HG02571 (cell line): Measurements from ENCODE around the gene DENND4A.
"Not testable (repeated sequence)": the region's sequence is repeated elsewhere in the genome, so short reads cannot be mapped to it uniquely, and the experiment has no call there.

Experiments used
- ATAC-seq: cut with Tn5 transposase; IDR thresholded peaks from one replicate; pipeline ENCODE4 v1.9.1; 2021; ENCODE audit warnings: mild to moderate bottlenecking, moderate library complexity; ENCODE audit not compliant: unreplicated experiment

DENND4A gene

DNA sequence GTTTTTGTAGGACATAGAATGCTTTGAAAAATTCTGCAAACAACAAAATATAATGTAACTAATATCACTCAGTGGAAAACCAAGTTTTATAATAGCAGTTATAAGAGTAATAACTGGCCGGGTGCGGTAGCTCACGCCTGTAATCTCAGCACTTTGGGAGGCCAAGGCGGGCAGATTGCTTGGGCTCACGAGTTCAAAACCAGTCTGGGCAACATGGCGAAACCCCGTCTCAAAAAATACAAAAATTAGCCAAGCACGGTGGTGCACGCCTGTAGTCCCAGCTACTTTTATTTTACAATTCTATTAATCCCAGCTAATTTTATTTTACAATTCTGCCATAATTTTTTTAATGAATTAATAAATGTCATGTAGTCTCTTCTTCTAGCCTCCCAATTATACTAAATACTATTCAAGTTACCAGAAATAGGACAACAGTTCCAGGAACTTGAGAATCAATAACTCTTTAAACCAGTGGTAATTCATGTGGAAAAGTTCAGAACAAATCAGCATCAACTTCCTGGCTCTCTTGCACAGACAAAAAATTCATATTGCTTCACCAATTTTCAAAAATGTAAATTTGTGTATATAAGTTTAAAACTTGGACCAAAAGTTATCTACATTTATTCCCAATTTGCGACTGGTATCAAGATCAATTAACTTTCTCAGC lies 2.2 kb downstream of the DENND4A start:
- ATAC-seq: no peak

DNA sequence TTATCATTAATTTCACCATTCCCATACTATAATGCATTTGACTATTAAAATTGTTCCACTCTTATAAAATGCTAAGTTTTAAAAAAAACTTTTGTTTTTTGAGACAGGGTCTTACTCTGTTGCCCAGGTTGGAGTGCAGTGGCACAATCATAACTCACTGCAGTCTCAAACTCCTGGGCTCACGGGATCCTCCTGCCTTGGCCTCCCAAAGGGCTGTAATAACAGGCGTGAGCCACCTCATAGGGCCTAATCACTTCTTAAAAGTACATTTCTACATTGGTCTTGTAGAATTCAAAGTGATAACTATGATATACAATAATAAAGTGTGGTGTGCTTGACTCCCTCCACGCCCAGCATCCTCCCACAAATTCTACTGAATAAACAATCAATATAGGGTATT lies 3.0 kb downstream of the DENND4A start:
- ATAC-seq: no peak

DNA sequence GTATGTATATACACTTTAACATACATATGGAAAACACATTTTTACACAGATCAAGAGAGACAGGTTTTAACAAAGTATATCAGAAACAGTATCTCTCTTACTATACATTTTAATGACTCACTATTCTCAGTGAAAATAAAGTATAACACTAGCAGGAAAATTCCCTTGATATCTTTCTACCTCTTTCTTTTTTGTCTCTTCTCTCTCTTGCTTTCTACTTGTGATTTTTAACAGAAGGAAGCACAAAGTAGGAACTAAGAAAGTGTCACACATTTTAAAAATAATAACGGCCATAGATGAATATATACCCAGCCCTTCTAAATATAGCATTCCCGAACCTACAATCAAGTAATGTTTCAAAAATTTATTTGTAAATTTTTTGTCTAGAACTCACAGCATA lies 4.8 kb downstream of the DENND4A start:
- ATAC-seq: no peak

DNA sequence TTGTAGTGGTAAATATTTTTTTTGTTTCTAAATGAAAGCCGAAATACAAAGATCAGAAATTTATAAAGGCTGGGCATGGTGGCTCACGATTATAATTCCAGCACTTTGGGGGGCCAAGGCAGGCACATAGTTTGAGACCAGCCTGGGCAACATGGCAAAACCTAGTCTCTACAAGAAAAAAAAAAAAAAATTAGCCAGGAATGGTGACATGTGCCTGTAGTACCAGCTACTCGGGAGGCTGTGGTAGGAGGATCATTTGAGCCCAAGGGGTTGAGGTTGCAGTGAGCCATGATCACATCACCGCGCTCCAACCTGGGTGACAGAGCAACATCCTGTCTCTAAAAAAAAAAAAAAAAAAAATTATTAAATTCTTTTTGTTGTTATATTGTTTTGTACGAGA lies 6.9 kb downstream of the DENND4A start:
- ATAC-seq: no peak

DNA sequence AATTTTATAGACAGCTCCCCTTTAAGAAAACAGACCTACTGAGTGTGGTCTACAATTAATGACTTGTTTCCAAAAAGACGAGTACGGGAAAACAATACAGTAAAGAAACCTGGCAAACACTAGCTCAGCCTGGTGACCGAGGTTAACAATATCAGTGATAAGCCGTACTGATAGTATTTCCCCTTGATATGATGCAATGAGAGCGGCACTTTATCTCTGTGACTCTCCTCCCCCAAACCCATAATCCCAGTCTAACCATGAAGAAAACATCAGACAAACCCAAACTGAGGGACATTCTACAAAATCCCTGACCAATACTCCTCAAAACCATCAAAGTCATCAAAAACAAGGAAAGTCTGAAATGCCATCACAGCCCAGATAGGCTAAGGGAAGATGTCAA lies 8.2 kb downstream of the DENND4A start:
- ATAC-seq: no peak

DNA sequence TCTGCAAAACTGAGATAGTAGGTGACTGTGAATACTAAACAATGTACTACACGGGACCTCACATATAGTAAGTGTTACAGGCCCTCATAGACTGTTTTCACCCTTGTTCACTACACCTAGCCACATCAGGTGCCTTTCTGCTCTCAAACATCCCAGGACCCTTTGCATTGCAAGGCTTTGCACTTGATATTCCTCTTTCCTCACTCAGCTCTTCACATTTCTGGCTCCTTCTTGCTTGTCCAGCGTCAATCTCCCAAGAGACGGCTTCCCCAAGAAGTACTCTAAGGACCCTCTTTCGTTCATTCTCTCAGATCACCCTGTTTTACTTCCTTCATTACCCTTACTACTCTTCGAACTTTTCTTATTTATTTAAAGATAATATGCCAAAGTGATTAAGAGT lies 10.0 kb downstream of the DENND4A start:
- no peak for ATAC-seq

DNA sequence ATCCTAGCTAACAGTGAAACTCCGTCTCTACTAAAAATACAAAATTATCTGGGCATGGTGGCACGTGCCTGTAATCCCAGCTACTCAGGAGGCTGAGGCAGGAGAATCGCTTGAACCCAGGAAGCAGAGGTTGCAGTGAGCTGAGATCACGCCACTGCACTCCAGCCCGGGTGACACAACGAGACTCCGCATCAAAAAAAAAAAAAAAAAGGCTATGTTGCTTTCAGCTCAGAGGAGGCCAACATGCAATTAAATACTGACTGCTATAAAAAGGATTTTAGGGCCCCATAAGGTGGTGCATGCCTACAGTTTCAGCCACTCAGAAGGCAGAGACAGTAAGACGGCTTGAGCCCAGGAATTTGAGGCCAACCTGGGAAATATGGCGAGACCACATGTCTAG lies 13.4 kb downstream of the DENND4A start:
- not testable (repeated sequence) for ATAC-seq

DNA sequence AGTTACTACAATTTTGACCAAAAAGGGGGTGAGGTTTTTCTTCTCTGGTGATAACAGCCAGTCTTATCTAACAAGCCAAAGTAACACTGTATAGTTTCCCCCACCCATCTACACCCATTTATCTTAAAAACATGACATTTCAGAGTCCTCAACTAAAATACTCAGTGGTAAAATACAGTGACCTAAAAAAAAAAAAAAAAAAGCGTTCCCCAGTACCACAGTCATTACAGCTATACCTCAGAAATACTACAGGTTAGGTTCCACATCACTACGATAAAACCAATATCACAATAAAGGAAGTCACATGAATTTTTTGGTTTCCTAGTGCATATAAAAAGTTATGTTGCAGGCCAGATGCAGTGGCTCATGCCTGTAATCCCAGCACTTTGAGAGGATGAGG lies 13.8 kb downstream of the DENND4A start:
- ATAC-seq: no peak

DNA sequence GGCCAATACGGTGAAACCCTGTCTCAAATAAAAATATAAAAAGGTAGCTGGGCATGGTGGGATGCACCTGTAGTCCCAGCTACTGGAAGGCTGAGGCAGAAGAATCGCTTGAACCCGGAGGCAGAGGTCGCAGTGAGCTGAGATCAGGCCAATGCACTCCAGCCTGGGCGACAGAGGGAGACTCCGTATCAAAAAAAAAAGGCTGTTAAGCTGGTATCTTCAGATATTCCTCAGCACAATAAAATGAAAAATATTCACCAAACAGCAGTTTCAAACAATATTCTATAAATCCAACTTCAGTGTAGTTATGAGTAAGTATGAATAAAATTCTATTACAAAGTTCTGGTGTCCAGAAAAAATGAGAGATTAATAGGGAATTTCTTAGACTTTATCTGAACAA lies 14.2 kb downstream of the DENND4A start:
- ATAC-seq: no peak

DNA sequence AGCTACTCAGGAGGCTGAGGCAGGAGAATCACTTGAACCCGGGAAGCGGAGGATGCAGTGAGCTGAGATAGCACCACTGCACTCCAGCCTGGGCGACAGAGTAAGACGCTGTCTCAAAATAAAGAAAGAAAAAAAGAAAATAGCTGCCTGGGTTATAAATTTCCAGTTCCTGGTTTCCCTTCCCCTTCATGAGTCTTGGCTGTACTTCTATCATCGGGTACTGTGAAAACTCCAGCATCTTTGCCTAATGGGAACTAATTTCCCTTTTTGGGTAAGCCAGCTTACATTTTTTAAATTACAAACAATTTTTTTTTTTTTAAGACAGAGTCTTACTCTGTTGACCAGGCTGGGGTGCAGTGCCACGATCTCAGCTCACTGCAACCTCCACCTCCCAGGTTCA lies 15.0 kb downstream of the DENND4A start:
- ATAC-seq: no peak

DNA sequence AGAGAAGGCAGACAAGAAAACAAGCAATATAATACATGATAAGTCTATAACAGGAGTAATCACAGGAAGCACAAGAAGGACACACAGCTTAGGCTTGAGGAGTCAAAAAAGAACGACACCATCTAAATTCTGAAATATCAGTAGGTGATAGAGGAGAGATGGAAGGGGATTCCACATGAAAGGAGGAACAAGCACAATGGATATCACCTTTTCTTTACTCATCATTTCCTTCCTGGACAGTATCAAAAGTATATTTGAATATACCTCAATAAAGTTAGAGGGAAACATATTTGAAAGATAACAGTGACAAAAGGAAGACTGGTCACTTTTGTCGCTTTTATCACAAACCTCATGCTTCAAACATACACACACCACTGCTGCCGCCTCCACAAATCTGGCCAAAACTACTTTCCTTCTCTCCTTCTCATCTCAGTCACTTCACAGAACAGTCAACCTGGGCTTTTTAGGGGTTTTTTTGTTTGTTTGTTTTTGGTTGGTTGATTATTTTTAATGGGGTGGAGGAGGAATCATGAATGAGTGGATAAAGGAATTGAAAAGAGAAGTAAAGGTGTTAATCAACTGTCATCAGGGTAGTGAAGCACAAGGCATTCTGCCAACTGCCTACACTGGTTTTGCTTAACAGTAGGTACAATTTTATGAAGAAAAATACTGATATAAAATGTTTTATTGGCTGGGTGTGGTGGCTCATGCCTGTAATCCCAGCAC lies 18.5 kb downstream of the DENND4A start:
- no peak for ATAC-seq

DNA sequence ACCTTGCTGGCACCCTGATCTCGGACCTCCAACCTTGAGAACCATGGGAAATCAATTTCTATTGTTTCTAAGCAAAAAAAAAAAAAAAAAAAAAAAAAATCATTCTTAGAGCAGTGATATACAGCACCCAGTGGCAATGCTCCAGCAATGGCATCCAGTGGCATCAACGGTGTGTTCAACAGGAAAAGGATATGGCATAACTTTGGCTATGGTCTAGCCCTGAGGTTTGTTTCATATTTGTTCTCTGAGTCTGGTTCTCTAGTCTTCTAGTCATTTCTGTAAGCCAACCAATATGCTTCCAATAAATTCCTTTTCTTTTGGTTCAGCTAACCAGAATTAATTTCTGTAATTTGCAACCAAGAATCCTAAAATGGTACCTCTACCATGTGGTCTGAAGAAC lies 19.2 kb downstream of the DENND4A start:
- no peak for ATAC-seq

DNA sequence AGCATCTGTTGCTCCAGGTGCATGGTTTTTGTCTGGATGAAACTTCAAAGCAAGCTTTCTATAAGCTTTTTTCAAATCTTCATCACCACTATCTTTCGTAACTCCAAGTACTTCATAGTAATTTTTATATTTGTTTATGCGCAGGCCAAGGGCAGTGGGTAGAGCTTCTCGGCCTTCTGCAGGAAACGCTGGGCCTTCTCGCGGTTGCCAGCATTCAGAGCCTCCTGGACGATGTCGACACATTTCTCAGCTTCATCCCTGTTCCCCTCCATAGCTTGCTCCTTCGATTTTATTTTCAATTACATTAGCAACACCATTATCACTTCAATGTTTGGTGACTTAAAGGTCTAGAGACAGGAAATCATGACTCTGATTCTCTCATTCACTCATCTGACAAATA lies 20.2 kb downstream of the DENND4A start:
- ATAC-seq: no peak

DNA sequence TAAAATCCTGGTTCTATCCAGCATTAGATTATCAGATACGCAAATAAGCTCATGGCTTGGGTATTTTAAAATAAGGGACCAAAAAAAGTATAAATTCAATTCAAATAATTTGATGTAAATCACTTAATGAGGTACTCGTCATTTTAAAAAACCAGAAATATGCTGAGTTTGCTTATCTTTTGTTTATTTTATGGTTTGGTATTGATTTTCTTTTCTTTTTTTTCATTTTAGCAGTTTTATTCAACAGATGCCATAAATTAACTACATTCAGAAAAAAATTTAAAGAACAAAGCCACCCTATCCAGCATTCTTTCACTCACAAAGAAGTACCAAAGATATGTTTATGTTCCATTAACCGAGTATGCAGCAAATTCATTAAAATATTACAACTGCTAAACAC lies 22.6 kb downstream of the DENND4A start:
- ATAC-seq: no peak

DNA sequence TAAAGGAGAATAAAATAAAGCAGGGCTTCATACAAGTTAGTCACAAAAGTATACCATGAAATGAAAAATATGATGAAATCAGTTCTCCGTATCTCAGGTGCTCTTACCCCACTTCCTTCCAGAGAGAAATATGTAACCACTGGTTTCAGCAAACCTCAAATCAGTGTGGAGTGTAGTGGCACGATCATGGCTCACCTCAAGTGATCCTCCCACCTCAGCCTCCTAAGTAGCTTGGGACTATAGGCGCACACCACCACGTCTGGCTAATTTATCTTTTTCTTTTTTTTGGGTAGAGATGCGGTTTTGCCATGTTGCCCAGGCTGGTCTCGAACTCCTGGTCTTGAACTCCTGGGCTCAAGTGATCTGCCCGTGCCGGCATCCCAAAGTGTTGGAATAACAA lies 24.2 kb downstream of the DENND4A start:
- no peak for ATAC-seq

DNA sequence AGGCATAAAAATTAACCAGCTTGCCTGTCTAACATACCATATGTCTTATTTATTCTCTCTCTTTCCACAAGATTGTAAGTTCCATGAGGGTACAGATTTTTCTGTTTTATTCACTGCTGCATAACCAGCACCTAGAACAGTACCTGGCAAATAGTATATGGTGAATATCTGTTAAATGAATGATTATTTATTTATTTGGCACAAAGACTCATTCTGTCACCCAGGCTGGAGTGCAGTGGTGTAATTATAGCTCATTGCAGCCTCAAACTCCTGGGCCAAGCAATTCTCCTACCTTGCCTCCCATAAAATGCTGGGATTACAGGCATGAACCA lies 24.9 kb downstream of the DENND4A start:
- no peak for ATAC-seq

DNA sequence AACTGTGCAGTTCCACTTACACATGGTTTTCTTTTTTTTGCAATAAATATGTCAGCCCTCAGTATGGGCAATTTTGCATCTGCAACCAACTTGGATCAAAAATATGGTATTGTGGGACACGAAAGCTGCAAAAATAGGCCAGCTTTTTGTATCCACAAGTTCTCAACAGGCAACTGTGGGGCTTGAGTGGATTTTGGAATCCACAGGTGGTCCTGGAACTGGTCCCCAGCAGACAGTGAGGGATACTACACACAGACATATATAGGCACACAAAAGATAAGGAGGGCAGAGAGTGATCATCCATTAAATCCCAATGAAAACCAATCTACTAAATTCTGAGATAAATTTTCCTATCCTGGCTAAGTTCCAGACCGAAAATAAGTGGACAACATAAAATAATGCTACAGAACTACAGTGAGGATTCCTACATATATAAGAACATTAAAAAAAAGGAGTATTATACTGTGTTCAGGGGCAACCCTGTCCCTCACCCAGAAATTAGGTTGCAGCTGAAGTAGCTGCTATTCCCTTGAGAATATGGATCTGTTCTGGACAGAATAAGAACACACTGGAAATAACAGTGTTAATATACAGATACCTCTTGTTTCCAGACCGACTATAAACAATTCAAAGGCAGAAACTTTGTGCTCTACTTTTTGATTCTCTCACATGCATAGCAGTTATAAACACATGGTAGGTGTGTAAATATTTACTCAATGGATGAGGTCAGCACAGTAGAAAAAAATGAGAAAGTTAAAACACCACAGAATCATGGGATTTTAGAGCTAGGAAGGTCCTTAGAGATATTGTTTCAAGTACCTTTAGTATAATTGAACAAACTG lies 25.4 kb downstream of the DENND4A start:
- no peak for ATAC-seq

DNA sequence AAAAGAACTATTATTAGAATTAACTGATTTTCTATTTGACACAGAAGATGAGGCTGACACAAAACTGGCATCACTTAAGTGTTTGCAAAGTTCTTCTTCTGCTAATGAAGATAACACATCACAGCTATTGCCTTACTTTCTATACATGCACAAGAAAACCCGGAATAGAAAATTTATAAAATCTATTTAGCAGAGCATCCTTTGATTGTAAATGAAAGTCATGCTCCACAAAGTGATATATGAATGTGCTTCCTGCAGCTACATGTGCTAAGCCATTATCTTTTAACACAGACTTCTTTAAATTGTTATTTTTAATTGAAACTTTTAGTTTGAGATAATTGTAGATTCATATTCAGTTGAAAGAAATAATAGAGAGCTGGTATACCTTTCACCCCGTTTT lies 27.0 kb downstream of the DENND4A start:
- no peak for ATAC-seq

DNA sequence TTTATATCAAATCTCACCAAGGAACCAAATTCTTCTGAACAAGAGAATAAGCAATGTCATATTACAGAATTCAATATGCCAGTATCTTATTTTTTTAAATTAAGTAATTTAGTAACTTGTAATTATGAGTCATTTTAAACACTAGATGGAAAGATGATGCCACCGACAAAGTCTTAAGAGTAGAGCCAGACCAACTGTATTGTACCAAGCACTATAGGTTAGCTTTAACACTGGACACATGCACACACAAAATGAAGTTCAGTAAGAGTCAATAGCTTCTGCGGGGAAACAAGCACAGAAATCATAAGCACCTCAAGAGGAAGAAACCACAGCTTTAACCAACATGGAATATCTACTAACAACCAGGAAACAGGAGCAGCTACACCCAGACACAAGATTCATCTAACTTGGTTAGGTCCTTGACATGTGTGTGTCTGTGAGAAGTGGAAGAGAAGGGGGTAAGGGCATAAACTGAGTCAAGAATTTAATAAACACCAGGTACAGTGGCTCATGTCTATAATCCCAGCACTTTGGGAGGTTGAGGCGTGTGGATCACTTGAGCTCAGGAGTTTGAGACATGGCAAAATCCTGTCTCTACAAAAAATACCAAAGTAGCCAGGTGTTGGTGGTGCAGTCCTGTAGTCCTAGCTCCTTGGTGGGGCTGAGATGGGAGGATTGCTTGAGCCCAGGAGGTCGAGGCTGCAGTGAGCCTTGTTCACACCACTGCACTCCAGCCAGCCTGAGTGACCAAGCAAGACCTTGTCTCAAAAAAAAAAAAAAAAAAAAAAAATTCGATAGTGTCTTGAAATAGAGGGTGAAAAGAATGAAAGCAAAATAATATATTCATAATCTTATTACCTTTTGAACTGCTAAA lies 28.9 kb downstream of the DENND4A start:
- ATAC-seq: no peak

DNA sequence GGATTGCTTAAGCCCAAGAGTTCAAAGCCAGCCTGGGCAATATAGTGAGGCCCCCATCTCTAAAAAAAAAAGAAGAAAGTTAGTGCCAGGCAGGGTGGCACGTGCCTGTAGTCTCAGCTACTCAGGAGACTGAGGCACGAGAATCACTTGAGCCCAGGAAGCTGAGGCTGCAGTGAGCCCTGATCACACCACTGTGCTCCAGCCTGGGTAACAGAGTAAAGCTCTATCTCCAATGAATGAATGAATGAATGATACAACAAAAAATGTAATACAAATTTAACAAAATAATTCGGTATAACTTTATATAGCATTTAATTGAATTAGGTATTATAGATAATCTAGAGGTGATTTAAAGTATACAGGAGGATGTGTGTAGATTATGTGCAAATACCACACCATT lies 29.7 kb downstream of the DENND4A start:
- no peak for ATAC-seq
